Activated T-helper 2 cell treated with anti-CD3 and anti-CD28 coated beads, Interferon-gamma antibody, Interleukin-2, Interleukin-4, amounts not matched to agents 10 μg/mL and 5 μg/mL and 100 μg/mL, durations not matched to agents 14 hours and 24 hours and 36 hours (primary cell): Measurements from ENCODE around the gene TEPSIN. TPM values are rescaled to one million over a fixed set of nuclear protein-coding genes. Genes with fewer than 3 reads are reported as not detected.

ENCODE experiments used
- DNase-seq: peaks from one replicate; pipeline ENCODE4 v3.0.0; 2021; ENCODE audit warnings: low spot score
- H3K27ac Mint-ChIP-seq: one replicate; pipeline ENCODE4 v1.8.0; 2021; ENCODE audit warnings: mixed read lengths
- H3K27me3 Mint-ChIP-seq: one replicate; pipeline ENCODE4 v1.8.0; 2021; ENCODE audit warnings: low read depth, mixed read lengths
- H3K36me3 Mint-ChIP-seq: one replicate; pipeline ENCODE4 v1.8.0; 2021; ENCODE audit warnings: low read depth, mixed read lengths
- H3K4me1 Mint-ChIP-seq: one replicate; pipeline ENCODE4 v1.8.0; 2021; ENCODE audit warnings: low read depth, mixed read lengths
- H3K4me3 Mint-ChIP-seq: one replicate; pipeline ENCODE4 v1.8.0; 2021; ENCODE audit warnings: low read depth, mild to moderate bottlenecking, moderate library complexity, mixed read lengths
- H3K9me3 Mint-ChIP-seq: one replicate; pipeline ENCODE4 v1.8.0; 2021; ENCODE audit warnings: mixed read lengths
- intact Hi-C: fragments of 100-400 bp; cut with micrococcal nuclease; formaldehyde crosslinking; loops from one replicate; pipeline ENCODE4 v1.15.1; 2023
- total RNA-seq: library from RNA; stranded (reverse); gene quantifications from 2 replicates; pipeline ENCODE4 v1.2.3, GENCODE V29; 2022

The TEPSIN gene
- total RNA-seq, 1 donor from 2014 or later, result 39.1 TPM

DNA sequence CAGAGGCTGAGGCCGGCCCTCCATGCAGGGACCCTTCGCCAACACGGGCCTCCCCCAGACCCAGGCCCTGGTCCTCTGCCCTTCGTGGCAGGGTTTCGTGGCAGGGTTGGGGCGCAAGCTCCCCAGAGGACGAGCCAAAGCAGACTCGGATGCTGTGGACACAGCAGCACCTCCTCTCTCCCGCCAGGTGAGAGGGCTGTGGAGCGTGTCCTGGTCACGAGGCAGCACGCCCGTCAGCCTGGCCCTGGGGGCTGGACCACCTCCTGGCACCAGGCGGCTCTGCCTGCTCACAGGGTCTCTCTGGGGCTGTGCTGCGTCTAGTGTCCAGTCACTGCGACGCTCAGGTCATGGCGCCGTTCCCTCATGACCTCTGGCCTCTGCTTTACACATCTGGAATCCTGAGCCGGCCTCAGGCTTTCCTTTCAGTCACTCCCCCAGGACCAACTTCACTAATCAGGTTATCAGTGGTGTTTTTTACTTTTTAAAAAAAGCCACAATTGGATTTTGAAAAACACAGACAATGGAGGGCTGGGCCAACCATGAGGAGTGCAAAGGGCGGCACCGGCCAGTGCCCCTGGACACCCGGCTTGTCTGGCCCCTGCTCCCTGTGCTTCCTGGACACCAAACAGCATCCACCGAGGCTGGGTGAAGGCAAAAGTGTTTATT is 5.6 kb upstream of the TEPSIN start:
- H3K4me1 Mint-ChIP-seq, result peaks cover 12% of the 10 kb centered on the region
- H3K9me3 Mint-ChIP-seq, result no peaks in the 10 kb centered on the region
- peak overlapping the region; percentile 33 for H3K27ac Mint-ChIP-seq
- no peak for DNase-seq
- no peaks in the 10 kb centered on the region for H3K27me3 Mint-ChIP-seq
- peaks cover 34% of the 10 kb centered on the region for H3K36me3 Mint-ChIP-seq
- no peak overlapping the region for H3K4me3 Mint-ChIP-seq
- intact Hi-C loops, result loop anchor here (5.0 kb wide), 2 partner anchors 102 to 142 kb away; no protein-coding TSS in a partner anchor

DNA sequence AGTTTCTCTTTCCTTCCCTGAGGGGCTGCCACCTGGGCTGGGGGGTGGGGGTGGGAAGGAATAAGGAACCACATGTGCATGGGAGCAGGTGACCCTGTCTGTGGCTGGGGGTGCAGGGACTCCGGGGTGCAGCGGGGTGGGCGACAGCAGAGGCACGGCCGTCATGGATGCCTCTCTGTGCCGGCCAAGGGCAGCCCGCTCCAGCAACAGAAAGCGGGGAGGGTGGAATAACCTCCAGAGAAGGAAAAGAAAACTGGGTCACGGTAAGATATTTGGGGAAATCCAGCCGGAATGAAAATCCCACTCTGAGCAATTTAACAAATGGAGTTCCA is 4.4 kb upstream of the TEPSIN start:
- intact Hi-C loops, result loop anchor here (5.0 kb wide), 2 partner anchors 101 to 141 kb away; no protein-coding TSS in a partner anchor
- Mint-ChIP-seq H3K9me3 (no peaks in the 10 kb centered on the region), H3K4me3 (no peak overlapping the region), H3K27ac (no peak overlapping the region), H3K4me1 (peaks cover 12% of the 10 kb centered on the region), H3K27me3 (no peaks in the 10 kb centered on the region), H3K36me3 (peaks cover 34% of the 10 kb centered on the region)
- no peak for DNase-seq

DNA sequence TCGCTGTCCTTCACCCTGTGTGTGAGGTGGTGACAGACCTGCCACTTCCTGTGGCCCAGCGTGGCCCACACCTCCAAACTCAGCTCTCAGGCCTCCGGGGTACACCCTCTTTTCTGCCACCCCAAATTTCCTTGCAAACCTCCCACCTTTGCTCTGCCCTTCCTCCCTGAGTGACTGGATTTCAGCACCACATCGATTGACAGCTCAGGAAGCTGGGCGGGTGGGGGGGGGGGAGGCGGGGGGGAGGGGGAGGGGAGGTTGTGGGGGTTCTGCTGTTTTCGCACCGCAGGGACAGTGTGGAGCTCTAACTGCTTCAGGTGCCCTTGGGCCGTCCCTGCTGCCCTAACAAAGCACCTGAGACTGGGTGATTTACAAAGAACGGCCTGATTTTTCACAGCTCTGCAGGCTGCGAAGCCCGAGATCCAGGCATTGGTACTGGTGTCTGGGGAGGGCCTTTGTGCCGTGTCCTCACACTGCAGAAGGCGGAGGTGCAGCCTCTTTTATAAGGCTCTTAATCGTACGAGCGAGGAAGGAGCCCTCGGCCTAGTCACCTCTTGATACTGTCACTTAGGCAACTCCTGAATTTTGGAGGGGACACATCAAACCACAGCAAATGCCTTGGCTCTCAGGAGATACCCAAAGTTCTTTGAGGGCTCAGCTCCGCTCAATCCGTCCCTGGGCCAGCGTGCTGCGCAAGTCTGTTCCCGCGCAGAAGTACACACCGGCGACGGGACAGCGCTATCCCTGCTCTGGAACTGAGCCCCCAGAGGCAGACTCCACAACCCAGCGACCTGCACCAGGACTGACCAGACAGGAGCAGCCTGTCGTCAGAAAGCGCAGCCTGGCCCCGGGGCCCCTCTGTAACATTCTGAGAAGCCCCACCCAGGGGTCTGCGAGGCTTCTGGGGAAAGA is 3.8 kb upstream of the TEPSIN start:
- intact Hi-C loops, result loop anchor here (5.0 kb wide), 2 partner anchors 100 to 140 kb away; no protein-coding TSS in a partner anchor
- H3K27me3 Mint-ChIP-seq, result no peaks in the 10 kb centered on the region
- H3K36me3 Mint-ChIP-seq, result peaks cover 34% of the 10 kb centered on the region
- H3K9me3 Mint-ChIP-seq, result no peaks in the 10 kb centered on the region
- peak overlapping the region; percentile 16 for H3K27ac Mint-ChIP-seq
- H3K4me3 Mint-ChIP-seq, result peak overlapping the region; percentile 2
- peaks cover 15% of the 10 kb centered on the region for H3K4me1 Mint-ChIP-seq
- DNase-seq, result no peak

DNA sequence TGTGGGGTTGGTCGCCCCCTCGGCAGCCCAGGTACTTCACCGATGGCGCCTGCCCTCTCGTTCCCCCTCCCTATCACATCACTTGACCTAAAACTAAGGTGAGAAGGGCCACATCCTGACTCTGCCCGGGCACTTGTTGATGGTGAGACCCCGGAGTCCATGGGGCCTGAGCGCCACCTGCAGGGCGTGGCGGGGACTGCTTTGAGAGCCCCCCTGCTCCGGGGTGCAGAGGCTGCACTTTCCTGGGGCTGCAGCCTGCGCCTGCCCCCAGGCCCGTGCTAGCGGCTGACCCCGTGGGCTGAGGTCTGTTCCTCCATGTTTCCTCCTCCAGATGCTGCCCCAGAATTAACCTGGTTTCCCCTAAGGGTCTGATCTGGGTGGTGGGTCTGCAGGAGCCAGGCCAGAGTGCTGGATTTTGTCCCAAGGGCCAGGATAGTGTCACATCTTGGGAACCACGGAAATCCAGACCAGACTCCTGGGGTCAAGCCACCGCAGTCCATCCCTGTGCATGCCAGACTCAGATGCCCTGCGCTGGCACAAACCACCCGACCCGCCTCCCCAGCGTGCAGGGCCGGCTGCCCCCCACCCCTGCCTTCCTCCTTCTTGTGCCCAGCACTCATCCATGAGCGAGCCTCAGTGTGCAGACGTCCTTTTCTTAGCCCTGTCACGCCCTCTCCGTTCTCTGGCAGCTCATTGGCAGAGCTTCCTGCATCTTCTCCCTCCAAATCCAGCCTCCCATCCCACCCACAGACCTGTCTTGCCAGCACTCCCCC is 3.0 kb upstream of the TEPSIN start:
- H3K4me3 Mint-ChIP-seq, result peak overlapping the region; percentile 49

DNA sequence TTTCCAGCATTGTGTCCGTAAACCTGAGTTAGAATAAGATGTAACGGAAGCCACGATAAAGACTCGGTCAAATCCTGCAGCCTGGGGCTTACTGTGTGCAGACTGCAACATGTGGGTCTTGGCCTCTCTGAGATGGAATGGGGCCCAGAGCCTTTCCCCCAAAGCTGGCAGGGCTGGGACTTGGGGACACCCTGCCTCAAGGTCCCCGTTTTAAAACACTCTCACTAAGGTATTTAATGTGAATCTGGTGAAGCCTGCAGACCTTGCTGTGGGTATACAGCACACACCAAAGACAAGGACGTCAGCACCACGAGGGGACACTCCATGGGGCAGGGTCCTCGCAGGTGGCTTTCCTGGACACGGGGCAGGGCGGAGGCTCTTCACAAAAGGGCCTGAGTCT is 2.3 kb upstream of the TEPSIN start:
- Mint-ChIP-seq H3K4me3 (peak overlapping the region; percentile 96), H3K27me3 (no peaks in the 10 kb centered on the region), H3K9me3 (no peaks in the 10 kb centered on the region), H3K4me1 (peaks cover 20% of the 10 kb centered on the region), H3K27ac (no peak overlapping the region), H3K36me3 (peaks cover 34% of the 10 kb centered on the region)
- intact Hi-C loops, result loop anchor here (5.0 kb wide), 2 partner anchors 99 to 139 kb away; no protein-coding TSS in a partner anchor
- no peak for DNase-seq

More for the DNA sequence above, 3.0 kb upstream of the TEPSIN start:
- Mint-ChIP-seq H3K4me1 (peaks cover 20% of the 10 kb centered on the region), H3K27me3 (no peaks in the 10 kb centered on the region), H3K36me3 (peaks cover 34% of the 10 kb centered on the region), H3K9me3 (no peaks in the 10 kb centered on the region), H3K27ac (peak overlapping the region; percentile 16)
- peak; percentile 35 for DNase-seq
- intact Hi-C loops, result loop anchor here (5.0 kb wide), 2 partner anchors 100 to 140 kb away; no protein-coding TSS in a partner anchor

DNA sequence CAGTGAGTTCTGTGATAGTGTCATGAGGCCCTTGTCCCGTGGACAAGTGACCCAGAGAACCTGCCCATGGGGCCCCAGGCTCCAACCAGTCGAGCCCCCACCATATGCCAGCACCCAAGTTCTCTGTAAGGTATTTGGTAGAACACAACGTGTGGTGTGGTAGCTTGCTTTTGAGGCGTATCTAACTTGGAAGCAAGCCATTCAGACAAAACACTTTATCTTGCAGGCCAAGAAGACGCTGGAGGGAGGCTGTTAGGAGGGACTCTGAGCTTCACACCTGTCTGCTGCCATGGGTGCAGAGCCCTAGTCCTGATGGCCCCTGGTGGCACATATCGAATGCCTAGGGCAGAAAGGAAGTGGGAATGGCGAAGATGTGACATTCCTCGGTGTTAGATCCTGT is 1.9 kb upstream of the TEPSIN start:
- intact Hi-C loops, result loop anchor here (5.0 kb wide), 2 partner anchors 98 to 138 kb away; no protein-coding TSS in a partner anchor
- H3K4me3 Mint-ChIP-seq, result peak overlapping the region; percentile 96
- H3K4me1 Mint-ChIP-seq, result peaks cover 20% of the 10 kb centered on the region
- H3K27me3 Mint-ChIP-seq, result no peaks in the 10 kb centered on the region
- peaks cover 34% of the 10 kb centered on the region for H3K36me3 Mint-ChIP-seq
- H3K9me3 Mint-ChIP-seq, result no peaks in the 10 kb centered on the region
- no peak overlapping the region for H3K27ac Mint-ChIP-seq
- DNase-seq, result no peak

DNA sequence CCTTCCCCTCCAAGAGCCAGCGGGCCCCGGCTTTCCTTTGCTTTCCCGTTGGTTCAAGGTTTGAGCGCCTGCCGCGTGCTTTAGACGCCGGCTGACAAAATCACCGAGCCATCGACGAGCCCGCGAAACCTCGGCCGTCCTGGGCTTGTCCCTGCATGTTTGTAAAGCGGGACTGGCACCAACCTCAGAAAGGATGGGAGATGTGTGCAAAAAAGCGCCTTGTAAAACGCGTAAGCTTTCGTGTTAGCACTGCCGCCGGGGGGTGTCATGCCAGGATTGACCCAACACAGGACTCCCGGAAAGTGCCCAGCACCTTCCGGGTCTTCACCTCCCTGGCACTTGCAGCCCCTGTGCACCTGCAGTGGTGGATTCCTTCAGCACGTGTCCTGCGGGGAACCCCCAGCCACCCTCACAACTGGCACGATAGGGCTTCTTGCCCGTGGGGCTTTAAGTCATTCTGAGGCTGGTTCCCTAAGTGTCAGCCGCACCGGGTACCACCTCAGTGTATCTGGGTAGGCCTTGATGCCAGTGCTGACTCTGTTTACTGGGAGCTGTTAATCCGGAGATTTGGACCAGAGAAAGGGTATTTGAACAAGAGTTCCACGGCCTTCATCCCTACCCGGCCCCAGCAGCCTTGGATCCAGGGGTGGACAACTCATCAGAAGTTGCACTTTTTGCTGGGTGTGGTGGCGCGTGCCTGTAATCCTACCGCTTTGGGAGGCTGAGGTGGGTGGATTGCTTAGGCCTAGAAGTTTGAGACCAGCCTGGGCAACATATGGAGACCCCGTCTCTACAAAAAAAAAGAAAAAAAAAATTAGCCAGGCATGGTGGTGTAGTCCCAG is 1.1 kb upstream of the TEPSIN start:
- Mint-ChIP-seq H3K27ac (peak overlapping the region; percentile 95), H3K4me3 (peak overlapping the region; percentile 96), H3K4me1 (peaks cover 20% of the 10 kb centered on the region), H3K27me3 (no peaks in the 10 kb centered on the region), H3K36me3 (peaks cover 33% of the 10 kb centered on the region), H3K9me3 (no peaks in the 10 kb centered on the region)
- DNase-seq, result peak; percentile 23
- intact Hi-C loops, result loop anchor here (1.0 to 5.0 kb wide), 4 partner anchors 17 to 247 kb away; no protein-coding TSS in a partner anchor

DNA sequence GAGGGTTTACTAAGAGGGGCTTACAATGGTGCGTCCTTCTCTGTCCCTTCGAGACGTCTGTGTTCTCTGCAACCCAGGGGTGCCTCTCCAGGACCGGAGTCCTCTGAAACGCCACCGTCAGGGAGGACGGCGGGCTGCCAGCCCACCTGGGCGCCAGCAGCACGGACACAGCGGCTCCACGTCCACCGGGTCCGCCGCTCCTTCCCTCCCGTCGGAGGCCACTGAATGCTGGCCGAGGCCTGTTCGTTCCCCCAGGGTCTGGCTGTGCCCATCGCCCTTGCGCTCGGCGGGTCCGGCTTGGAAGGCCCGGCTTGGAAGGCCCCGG is 403 bp downstream of the TEPSIN start:
- intact Hi-C loops, result loop anchor here (5.0 kb wide), 1 partner anchor 249 kb away; no protein-coding TSS in a partner anchor
- no peak for DNase-seq
- H3K36me3 Mint-ChIP-seq, result peaks cover 32% of the 10 kb centered on the region

DNA sequence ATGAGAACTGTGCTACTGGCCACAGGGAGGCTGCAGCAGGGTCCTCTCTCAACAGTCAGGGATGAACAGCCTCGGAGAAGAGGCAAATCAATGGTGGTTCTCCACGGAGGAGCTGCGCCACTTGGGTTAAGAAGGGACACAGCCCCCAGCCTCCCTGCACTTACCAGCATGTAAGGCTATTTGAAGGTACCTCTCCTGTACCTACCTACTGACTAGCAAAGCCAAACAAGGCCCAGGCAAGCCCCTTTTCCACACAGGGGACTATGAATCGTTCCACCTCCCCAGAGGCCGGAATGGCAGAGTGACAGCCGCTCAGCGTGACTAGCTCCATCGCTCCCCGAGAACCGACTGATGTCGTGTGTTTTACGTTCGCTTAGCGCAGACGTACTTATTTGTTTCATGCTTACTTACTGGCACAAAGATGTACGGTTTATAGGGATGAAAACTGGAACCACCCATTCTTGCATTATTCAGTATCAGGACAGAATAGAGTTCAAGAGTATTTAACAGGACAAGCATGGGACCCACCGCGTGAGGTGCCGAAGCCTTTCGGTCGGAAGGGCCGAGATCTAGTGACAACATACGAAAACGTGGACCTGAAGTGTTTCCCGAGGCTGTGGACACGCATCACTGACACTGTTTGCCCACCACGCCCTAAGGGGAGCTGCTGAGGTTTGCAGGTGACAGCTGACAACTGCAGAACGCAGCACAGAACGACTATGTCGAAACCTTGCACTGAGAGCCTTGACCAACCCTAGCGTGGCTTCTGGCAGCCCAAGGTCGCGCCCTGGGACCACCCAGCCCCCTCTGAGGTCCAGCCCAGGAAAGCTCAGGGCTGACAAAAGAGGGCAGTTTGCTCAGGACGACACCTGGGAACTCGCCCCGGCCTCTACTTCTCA is 1.0 kb downstream of the TEPSIN start:
- Mint-ChIP-seq H3K27me3 (no peaks in the 10 kb centered on the region), H3K4me3 (peak overlapping the region; percentile 85), H3K4me1 (peaks cover 20% of the 10 kb centered on the region), H3K9me3 (no peaks in the 10 kb centered on the region), H3K27ac (no peak overlapping the region), H3K36me3 (peaks cover 32% of the 10 kb centered on the region)
- intact Hi-C loops, result loop anchor here (5.0 kb wide), 1 partner anchor 249 kb away; no protein-coding TSS in a partner anchor
- DNase-seq, result no peak

More for the DNA sequence above, 403 bp downstream of the TEPSIN start:
- H3K4me3 Mint-ChIP-seq, result peak overlapping the region; percentile 85
- no peaks in the 10 kb centered on the region for H3K27me3 Mint-ChIP-seq
- H3K27ac Mint-ChIP-seq, result no peak overlapping the region
- peaks cover 20% of the 10 kb centered on the region for H3K4me1 Mint-ChIP-seq
- H3K9me3 Mint-ChIP-seq, result no peaks in the 10 kb centered on the region

DNA sequence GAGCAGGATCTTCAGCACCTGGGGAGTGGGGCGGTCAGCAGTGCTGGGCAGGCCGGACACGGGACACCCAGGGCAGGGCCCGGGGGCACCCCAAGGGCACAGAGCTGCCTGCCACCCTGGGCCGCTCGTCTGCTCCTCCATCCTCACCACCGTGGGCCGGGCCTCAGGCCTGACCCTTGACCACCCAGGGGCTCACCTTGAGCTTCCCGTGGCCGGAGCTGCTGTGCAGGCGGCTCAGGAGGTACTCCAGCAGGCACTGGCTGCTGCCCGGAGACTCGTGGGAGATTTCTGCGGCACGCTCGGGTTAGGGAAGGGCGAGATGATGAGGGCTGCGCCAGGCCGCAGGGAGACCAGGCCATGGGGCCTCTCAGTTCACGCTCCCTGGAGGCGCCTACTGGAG is 2.1 kb downstream of the TEPSIN start:
- peak overlapping the region; percentile 85 for H3K4me3 Mint-ChIP-seq
- no peaks in the 10 kb centered on the region for H3K27me3 Mint-ChIP-seq
- DNase-seq, result no peak
- H3K9me3 Mint-ChIP-seq, result no peaks in the 10 kb centered on the region
- intact Hi-C loops, result loop anchor here (5.0 kb wide), 1 partner anchor 251 kb away; no protein-coding TSS in a partner anchor
- H3K4me1 Mint-ChIP-seq, result peaks cover 17% of the 10 kb centered on the region
- peaks cover 26% of the 10 kb centered on the region for H3K36me3 Mint-ChIP-seq
- no peak overlapping the region for H3K27ac Mint-ChIP-seq
